ENCODE data around the gene KRTAP12-2.
A peak's percentile ranks its signal among the peaks of the same experiment; 100 is the strongest.
"Not testable (repeated sequence)": the region's sequence is repeated elsewhere in the genome, so short reads cannot be mapped to it uniquely, and the experiment has no call there.

The KRTAP12-2 gene

GRCh38 chr21:44684077-44684476, 17.4 kb upstream of the KRTAP12-2 start:
- no peak for DNase-seq (ENCODE audit: low spot score)

- DNase-seq (ENCODE audit: low spot score): peak; percentile 15
These were observed 15.9 kb upstream of the KRTAP12-2 start for GRCh38 chr21:44682580-44683151.

GRCh38 chr21:44681861-44682579, 15.3 kb upstream of the KRTAP12-2 start, which contains the start of gene KRTAP12-1:
Gene KRTAP12-1, minus strand, starts transcription at chr21:44682163. Its CDS starts 40 bp downstream, at chr21:44682123.
- DNase-seq (ENCODE audit: low spot score): no peak

- DNase-seq (ENCODE audit: low spot score): no peak
These were observed 14.4 kb upstream of the KRTAP12-2 start for GRCh38 chr21:44681152-44681551.

GRCh38 chr21:44677881-44678280, 11.2 kb upstream of the KRTAP12-2 start:
- no peak for DNase-seq (ENCODE audit: low spot score)

GRCh38 chr21:44671911-44672310, 5.2 kb upstream of the KRTAP12-2 start:
- DNase-seq (ENCODE audit: low spot score): no peak

- DNase-seq (ENCODE audit: low spot score): no peak
These were observed 4.1 kb upstream of the KRTAP12-2 start for GRCh38 chr21:44670642-44671432.

- no peak for DNase-seq (ENCODE audit: low spot score)
These were observed 885 bp upstream of the KRTAP12-2 start for GRCh38 chr21:44667612-44668011.

- DNase-seq (ENCODE audit: low spot score): no peak
These were observed 2.0 kb downstream of the KRTAP12-2 start for GRCh38 chr21:44664691-44665090.

GRCh38 chr21:44661567-44661966, 5.2 kb downstream of the KRTAP12-2 start:
- DNase-seq (ENCODE audit: low spot score): not testable (repeated sequence)

- DNase-seq (ENCODE audit: low spot score): no peak
These were observed 7.7 kb downstream of the KRTAP12-2 start for GRCh38 chr21:44658913-44659595.

- no peak for DNase-seq (ENCODE audit: low spot score)
These were observed 8.2 kb downstream of the KRTAP12-2 start for GRCh38 chr21:44658541-44658910.

GRCh38 chr21:44657635-44658540, 8.8 kb downstream of the KRTAP12-2 start, which contains the start of gene KRTAP12-3:
Gene KRTAP12-3, plus strand, starts transcription at chr21:44657932. Its CDS starts 48 bp downstream, at chr21:44657980.
- DNase-seq (ENCODE audit: low spot score): no peak

- DNase-seq (ENCODE audit: low spot score): no peak
These were observed 9.9 kb downstream of the KRTAP12-2 start for GRCh38 chr21:44656868-44657267.

- no peak for DNase-seq (ENCODE audit: low spot score)
These were observed 12.1 kb downstream of the KRTAP12-2 start, which contains the start of gene KRTAP12-4 for GRCh38 chr21:44654576-44655175. Gene KRTAP12-4, minus strand, starts transcription at chr21:44654659. Its CDS starts 45 bp downstream, at chr21:44654614.

- DNase-seq (ENCODE audit: low spot score): no peak
These were observed 12.8 kb downstream of the KRTAP12-2 start for GRCh38 chr21:44653656-44654575.

GRCh38 chr21:44653123-44653522, 13.6 kb downstream of the KRTAP12-2 start:
- no peak for DNase-seq (ENCODE audit: low spot score)

GRCh38 chr21:44650973-44651675, 15.6 kb downstream of the KRTAP12-2 start:
- DNase-seq (ENCODE audit: low spot score): no peak
